ENCODE results near the gene BRDT. TPM values are rescaled to one million over a fixed set of nuclear protein-coding genes. Genes with fewer than 3 reads are reported as not detected.

Gene BRDT
- total RNA-seq, 3 donors from 2014 or later (not counting 1 experiment from before 2014, with no cell fraction given) = not detected

DNA sequence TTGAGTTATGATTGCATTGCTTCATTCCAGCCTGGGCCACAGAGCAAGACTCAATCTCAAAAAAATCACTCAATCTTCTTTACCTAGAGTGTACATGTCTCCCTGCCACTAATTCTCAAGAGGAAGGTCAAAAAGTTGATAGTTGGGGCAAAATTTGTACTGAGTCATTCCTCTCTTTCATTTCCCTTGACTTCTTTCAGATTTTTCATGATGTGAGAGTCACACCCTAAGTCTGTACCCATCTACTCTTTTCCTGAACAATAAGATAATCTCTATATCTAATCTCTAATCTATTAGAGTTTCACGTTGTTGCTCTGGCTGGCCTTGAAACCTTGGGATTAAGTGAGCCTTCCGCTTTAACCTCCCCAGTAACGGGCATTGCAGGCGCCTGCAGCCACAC, 1.1 kb upstream of the BRDT start:
- intact Hi-C loops (cut with micrococcal nuclease) = no loop called here
- H3K27ac ChIP-seq (ENCODE audit: low read length) = peak overlapping the region; percentile 78
- 32% methylated on average over 4 of the region's 4 CpGs for WGBS (ENCODE audit: insufficient coverage)

DNA sequence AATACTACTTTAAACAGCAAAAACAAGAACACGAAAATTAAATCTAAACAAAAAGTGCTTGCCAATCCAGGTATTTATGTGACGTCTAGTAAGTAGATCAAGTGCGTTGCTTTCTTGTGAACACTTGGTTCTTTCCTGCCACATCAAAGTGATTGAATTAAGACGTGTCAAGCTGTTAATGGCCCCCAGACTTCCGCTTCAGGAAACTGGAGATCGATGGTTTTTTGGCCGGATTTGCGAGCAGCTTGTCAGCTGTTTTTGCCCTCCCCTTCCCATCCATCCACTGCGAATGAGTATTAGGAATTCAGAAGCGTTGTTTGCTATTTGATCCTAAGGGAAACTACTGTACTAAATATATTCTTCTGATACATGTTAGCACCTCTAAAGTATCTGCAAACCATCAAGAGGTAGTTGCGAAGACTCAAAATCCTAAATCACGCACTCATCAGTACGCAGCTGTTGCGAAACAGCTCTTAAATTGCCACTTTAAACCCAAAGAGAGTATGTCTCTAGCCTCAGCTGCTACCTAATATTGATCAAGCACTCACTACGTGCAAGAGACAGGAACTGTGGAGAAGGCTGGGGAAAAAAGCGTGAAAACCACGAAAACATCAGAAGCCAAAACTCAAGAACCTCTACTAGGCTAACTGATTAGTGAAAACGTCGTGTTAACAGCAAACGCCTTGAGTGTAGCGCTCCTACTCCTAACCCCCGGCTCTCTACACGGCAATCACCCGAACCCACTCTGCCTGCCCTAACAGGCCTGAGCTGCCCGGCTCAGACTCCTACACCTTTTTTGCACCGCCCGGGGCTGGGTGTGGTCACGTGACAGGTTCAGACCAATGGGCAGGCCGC, 473 bp upstream of the BRDT start:
- H3K27ac Mint-ChIP-seq = peak overlapping the region; percentile 70 to 81
- peaks cover 15 to 26% of the 10 kb centered on the region in 2 donors for H3K4me1 Mint-ChIP-seq
- H3K4me1 ChIP-seq (ENCODE audit: control insufficient read depth, insufficient read depth, low read length) = peaks cover 19% of the 10 kb centered on the region
- no peaks in the 10 kb centered on the region for H3K36me3 ChIP-seq (ENCODE audit: control insufficient read depth, insufficient read depth, low read length)
- H3K36me3 Mint-ChIP-seq = no peaks in the 10 kb centered on the region
- peaks cover 0 to 5% of the 10 kb centered on the region in 2 donors for H3K27me3 Mint-ChIP-seq (ENCODE audit: low read depth in 2 of 2)
- whole genome bisulfite sequencing (ENCODE audit: insufficient coverage) = 38% methylated on average over 28 of the region's 29 CpGs
- ATAC-seq (peak; percentile 76 to 82 (median 78)), DNase-seq (peak; percentile 18 to 90)
- no peaks in the 10 kb centered on the region for H3K9me3 Mint-ChIP-seq
- peak overlapping the region; percentile 78 for H3K27ac ChIP-seq (ENCODE audit: low read length)
- no peaks in the 10 kb centered on the region for H3K9me3 ChIP-seq (ENCODE audit: control insufficient read depth, insufficient read depth, low read length)
- peak overlapping the region; percentile 8 for H3K4me3 ChIP-seq (ENCODE audit: low read length)
- TF ChIP-seq, protein P1, sequence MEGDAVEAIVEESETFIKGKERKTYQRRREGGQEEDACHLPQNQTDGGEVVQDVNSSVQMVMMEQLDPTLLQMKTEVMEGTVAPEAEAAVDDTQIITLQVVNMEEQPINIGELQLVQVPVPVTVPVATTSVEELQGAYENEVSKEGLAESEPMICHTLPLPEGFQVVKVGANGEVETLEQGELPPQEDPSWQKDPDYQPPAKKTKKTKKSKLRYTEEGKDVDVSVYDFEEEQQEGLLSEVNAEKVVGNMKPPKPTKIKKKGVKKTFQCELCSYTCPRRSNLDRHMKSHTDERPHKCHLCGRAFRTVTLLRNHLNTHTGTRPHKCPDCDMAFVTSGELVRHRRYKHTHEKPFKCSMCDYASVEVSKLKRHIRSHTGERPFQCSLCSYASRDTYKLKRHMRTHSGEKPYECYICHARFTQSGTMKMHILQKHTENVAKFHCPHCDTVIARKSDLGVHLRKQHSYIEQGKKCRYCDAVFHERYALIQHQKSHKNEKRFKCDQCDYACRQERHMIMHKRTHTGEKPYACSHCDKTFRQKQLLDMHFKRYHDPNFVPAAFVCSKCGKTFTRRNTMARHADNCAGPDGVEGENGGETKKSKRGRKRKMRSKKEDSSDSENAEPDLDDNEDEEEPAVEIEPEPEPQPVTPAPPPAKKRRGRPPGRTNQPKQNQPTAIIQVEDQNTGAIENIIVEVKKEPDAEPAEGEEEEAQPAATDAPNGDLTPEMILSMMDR (IDR thresholded peaks at IDR 0.05) = no peak
- H3K27me3 ChIP-seq (ENCODE audit: control insufficient read depth, insufficient read depth, low read length) = no peaks in the 10 kb centered on the region
- intact Hi-C loops (cut with micrococcal nuclease) = no loop called here
- peak overlapping the region; percentile 87 for H3K4me3 Mint-ChIP-seq

More for the DNA sequence above, 1.1 kb upstream of the BRDT start:
- peak overlapping the region; percentile 87 for H3K4me3 Mint-ChIP-seq
- H3K9me3 ChIP-seq (ENCODE audit: control insufficient read depth, insufficient read depth, low read length) = no peaks in the 10 kb centered on the region
- peak; percentile 11 to 32 (median 15) for ATAC-seq
- TF ChIP-seq, protein P1 (IDR thresholded peaks at IDR 0.05) = no peak
- no peak for DNase-seq
- H3K36me3 ChIP-seq (ENCODE audit: control insufficient read depth, insufficient read depth, low read length) = no peaks in the 10 kb centered on the region
- H3K4me3 ChIP-seq (ENCODE audit: low read length) = peak overlapping the region; percentile 8
- H3K27me3 Mint-ChIP-seq (ENCODE audit: low read depth in 2 of 2) = peaks cover 0 to 5% of the 10 kb centered on the region in 2 donors
- peak overlapping the region; percentile 70 to 81 for H3K27ac Mint-ChIP-seq
- H3K9me3 Mint-ChIP-seq = no peaks in the 10 kb centered on the region
- no peaks in the 10 kb centered on the region for H3K27me3 ChIP-seq (ENCODE audit: control insufficient read depth, insufficient read depth, low read length)
- peaks cover 15 to 26% of the 10 kb centered on the region in 2 donors for H3K4me1 Mint-ChIP-seq
- H3K36me3 Mint-ChIP-seq = no peaks in the 10 kb centered on the region
- H3K4me1 ChIP-seq (ENCODE audit: control insufficient read depth, insufficient read depth, low read length) = peaks cover 19% of the 10 kb centered on the region

DNA sequence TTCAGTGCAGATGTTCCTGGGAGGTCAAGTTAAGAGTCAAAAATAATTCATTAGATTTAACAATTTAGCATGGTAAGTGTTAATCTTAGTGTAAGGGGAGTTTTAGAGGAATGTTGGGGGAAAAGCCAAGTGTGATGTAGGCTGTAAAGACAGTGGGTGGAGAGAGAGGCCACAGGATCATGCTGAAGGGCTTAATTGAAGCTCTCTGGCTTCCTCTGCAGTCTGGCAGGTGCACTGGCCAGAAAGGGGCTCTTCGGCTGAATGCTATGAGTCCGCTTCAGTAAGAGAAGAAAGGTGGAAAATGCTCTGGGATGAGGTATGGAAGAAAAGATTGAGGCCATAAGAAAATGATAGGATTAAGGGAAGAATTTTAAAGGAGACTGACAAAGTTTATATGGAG, 3.0 kb downstream of the BRDT start:
- H3K4me3 Mint-ChIP-seq = no peak overlapping the region
- WGBS (ENCODE audit: insufficient coverage) = 98% methylated on average over 2 of the region's 2 CpGs
- H3K27ac Mint-ChIP-seq = no peak overlapping the region
- Histone ChIP-seq H3K27me3 (ENCODE audit: control insufficient read depth, insufficient read depth, low read length) (no peaks in the 10 kb centered on the region), H3K4me1 (ENCODE audit: control insufficient read depth, insufficient read depth, low read length) (peaks cover 19% of the 10 kb centered on the region), H3K9me3 (ENCODE audit: control insufficient read depth, insufficient read depth, low read length) (no peaks in the 10 kb centered on the region), H3K4me3 (ENCODE audit: low read length) (no peak overlapping the region), H3K36me3 (ENCODE audit: control insufficient read depth, insufficient read depth, low read length) (no peaks in the 10 kb centered on the region), H3K27ac (ENCODE audit: low read length) (no peak overlapping the region)
- ATAC-seq = no peak
- H3K9me3 Mint-ChIP-seq = no peaks in the 10 kb centered on the region
- no peaks in the 10 kb centered on the region for H3K27me3 Mint-ChIP-seq (ENCODE audit: low read depth in 2 of 2)
- TF ChIP-seq, protein P1 (IDR thresholded peaks at IDR 0.05) = no peak
- peaks cover 15 to 19% of the 10 kb centered on the region in 2 donors for H3K4me1 Mint-ChIP-seq
- DNase-seq = no peak
- intact Hi-C loops (cut with micrococcal nuclease) = no loop called here
- no peaks in the 10 kb centered on the region for H3K36me3 Mint-ChIP-seq
